Astrocyte (in vitro differentiated cells and primary cell): ENCODE data around the gene ZNF17.

Experiments used
- EZH2 ChIP-seq: IDR thresholded peaks from 2 replicates; pipeline ENCODE4 v1.6.1; 2012; ENCODE audit warnings: mild to moderate bottlenecking, low read length, inconsistent platforms; ENCODE audit not compliant: insufficient read depth
- TF ChIP-seq, protein P1 (sequence below): IDR thresholded peaks from 2 replicates; pipeline ENCODE4 v1.5.1; 2011; ENCODE audit warnings: low read depth, mild to moderate bottlenecking, inconsistent platforms, low read length, moderate library complexity; ENCODE audit not compliant: insufficient read depth

GRCh38 chr19:57435062-57435978 lies 24.4 kb downstream of the ZNF17 start, which contains the start of gene ZNF749:
- TF ChIP-seq, protein P1, sequence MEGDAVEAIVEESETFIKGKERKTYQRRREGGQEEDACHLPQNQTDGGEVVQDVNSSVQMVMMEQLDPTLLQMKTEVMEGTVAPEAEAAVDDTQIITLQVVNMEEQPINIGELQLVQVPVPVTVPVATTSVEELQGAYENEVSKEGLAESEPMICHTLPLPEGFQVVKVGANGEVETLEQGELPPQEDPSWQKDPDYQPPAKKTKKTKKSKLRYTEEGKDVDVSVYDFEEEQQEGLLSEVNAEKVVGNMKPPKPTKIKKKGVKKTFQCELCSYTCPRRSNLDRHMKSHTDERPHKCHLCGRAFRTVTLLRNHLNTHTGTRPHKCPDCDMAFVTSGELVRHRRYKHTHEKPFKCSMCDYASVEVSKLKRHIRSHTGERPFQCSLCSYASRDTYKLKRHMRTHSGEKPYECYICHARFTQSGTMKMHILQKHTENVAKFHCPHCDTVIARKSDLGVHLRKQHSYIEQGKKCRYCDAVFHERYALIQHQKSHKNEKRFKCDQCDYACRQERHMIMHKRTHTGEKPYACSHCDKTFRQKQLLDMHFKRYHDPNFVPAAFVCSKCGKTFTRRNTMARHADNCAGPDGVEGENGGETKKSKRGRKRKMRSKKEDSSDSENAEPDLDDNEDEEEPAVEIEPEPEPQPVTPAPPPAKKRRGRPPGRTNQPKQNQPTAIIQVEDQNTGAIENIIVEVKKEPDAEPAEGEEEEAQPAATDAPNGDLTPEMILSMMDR = no peak
- no peak for TF ChIP-seq EZH2
